HG02623 (cell line): ENCODE measurements around the gene TBX1.
"Not testable (repeated sequence)": the region's sequence is repeated elsewhere in the genome, so short reads cannot be mapped to it uniquely, and the experiment has no call there.

ENCODE experiments used
- ATAC-seq: cut with Tn5 transposase; IDR thresholded peaks from one replicate; pipeline ENCODE4 v1.9.1; 2021; ENCODE audit warnings: moderate library complexity; ENCODE audit not compliant: unreplicated experiment

Gene TBX1

DNA sequence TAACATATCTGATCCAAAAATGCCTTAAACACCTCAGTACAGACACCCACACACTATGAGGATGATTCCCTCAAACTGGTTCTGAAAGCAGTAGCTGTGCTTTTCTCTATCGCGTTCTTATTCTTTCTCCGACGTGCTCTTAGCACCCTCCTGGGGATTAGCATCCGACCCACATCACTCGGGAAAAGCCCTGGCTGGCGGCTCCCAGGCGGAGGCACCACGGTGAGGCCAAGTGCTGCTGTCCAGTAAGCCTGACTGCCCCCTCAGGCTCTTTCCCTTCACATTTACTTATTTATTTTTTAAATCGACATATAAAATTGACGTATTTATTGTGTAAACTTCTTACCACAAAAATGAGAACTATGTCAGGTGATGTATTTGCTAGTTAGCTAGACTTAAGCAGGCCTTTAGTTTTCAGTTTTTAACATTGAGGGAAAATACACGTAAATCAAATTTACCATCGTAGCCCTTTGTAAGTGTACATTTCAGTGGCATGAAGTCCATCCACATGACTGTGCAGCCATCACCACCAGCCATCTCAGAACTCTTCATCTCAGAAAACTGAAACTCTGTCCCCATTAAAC is 19.2 kb downstream of the TBX1 start:
- no peak for ATAC-seq

DNA sequence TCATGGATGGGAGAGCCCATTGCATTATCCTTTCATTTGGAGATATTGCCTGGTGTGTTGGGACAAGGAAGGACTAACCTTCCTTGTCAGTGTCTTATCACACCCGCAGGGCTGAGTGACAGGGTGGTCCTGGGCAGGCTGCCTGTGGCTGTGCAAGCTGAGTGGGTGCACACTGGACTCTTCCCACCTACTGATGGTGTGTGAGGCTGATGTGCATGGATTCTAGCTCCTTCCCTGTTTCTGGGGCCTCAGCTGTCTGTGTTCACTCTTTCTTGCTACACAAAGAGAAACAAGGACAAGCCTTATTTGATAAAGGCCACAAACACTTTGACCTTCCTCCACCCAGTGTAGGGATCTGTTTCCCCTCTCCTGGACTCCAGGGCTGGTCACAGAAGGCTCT is 22.0 kb downstream of the TBX1 start:
- ATAC-seq: no peak

DNA sequence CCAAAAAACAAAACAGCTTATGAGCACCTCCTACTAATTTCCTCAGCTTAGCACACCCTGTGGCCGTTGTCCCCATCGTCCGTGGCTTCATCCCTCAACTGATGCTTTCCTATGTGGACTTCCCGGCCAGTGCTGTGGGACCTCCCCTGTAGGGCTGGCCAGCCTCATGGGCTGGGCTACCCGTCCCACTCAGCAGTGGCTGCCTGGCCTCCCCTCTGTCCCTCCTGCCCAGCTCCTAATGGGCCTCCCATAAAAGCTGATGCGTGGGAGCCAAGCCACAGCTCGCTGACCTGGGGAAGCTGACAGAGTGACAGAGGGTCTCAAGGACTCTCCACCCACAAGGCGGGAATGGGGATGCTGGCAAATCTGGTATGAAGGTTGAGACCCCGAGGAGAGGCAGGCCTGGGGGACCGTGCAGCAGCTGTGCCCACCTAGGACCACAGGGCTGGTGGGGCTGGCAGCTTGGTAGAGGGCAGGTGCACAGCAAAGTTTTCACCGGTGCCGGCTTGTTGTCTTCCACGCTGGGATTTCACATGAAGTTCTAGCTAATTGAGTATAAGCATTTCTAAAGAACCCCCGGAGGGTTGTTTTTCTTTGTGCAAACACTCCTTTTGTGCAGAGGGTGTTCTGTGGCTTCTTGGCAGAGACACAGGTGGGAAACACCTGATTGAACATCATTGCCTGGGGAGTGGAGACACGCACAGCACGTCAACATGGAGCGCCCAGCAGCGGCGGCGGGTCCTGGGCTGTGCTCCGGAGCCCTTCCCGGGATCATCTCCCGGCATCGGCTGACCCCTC is 23.2 kb downstream of the TBX1 start:
- ATAC-seq: no peak

DNA sequence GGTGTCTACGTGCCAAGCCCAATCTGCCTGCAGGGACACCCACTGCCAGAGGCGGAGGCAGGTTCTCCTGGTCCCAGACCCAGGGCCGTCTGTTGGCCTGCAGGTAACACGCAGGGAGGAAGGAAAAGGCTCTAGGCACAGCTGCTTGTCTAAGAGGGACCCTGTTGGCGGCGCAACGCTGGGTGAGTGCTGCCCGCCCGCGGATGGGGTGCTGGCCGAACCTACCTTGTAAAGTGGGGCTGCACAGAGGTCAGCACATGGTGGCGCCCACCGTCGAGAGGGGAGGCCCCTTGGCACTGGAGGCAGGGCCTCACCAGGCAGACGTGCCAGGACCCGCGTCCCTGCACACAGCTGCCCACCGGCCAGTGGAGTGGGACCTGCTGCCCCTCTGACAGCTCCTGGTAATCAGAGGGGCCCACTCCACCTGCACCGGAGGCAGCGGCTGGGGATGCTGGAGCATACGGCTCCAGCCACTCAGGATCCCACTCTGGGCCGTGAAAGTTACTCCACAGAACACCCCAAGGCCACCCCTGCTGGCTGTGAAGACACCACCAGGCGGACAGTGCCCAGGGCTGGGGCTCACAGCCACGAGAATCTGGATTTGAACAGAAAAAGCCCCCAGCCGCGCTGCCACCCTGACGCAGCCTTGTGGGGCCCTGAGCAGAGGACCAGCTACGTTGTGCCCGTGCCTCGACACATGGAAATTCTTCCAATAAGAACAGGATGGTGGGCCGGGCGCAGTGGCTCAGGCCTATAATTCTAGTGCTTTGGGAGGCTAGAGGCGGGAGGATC is 24.0 kb downstream of the TBX1 start:
- no peak for ATAC-seq

DNA sequence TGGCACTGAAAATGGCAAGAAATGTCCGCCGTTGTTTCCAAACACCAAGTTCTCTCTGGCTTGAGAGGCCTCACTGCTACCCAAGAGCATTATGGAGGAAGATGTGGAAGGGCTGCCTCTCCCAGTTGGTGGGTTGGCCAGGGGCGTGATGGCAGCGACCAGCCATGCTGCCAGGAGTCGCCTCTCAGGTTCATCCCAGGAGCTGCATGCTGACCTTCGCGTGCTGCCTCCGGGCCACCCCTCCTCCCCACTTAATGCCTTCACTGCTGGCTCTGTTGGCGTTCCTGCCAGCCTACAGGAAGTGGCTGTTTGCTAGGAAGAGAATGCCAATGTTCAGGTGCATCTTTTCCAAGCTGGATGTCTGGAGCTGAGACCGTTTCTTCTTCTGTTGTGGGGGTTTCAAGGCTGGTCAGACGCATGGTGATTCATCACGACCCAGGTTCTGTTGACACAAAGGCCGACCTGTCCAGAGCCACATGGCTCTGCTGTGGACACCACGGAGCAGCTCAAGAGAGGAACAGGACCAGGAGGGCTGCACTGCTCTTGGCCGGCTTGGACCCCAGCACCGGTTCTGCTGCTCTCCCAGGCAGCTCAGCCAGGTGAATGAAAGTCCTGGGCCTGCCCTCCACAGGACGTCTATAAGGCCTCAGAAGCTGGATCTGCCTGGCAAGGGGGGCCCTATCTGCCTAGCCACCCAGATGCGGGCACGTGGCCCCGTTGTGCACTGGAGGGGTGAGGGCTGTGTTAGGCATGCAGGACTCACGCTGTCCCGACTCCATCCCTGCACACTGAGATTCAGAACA is 25.1 kb downstream of the TBX1 start:
- no peak for ATAC-seq

DNA sequence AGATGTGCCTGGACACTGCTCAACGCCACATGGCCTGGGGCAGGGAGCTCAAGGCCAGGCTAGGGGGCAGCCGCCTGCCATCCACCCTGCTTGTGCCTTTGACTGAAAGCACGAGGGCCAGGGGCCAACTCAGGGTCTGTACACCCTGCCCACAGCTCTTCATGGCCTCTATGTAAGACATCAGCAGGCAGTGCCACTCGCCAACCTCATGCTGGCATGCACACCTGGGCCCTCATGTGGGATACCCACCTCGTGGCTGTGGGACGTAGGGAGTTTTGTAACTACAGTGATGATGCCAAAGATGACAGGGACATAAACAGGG is 25.6 kb downstream of the TBX1 start:
- no peak for ATAC-seq

DNA sequence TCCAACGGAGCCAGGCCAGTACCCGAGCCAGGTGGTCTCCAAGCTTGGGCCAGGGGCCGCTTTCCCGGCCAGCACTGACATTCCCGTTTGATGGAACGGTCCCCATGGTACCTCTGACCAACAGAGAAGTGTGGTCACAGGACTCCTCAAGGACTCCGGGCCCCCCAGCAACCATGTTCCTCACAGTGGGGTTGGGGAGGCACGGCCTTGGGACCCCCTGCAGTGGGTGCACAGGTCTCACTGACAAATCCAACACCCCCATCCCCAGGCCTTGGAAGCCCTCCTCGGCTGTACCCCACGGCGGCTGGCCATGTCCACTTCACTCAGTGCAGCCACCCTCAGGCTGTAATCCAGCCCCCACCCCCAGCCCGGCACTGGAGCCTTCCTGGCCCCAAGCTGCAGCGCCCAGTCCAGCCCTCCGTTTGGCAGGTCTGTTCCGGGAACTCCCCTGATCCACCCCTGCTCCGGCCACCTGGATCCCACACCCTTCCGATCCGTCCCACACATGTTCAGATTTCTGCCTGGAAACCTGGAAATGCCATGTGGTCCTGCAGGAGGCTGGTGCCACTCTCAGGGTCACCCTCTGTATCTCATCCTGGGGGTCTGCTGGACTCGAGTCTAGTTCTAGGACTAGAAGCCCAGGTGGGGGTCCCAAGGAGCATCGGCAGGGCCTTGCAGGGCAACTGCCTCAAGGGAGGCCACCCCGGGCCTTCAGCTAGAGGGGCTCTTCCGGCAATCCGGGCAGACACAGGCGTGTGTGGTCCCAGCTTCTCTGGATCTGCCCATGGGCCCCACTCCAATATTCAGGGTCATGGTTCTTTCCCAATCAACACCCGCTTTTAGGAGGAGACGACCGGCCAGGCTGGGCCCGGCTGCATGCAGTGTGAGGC is 26.6 kb downstream of the TBX1 start:
- ATAC-seq: no peak

DNA sequence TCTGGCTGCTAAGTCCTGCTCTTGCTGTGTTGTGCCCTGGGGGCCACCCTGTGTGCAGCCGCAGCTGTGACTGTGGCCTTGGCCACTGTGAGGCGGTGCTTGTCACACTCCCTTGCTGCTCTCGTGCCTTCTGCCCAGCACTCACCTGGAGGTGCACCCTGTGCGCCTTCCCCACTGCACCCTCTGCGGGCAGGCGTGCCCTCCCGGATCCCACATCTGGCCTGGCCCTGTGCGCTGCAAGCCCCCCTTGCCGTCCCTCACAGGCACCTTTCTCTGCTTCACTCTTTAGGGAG is 27.2 kb downstream of the TBX1 start:
- ATAC-seq: no peak

DNA sequence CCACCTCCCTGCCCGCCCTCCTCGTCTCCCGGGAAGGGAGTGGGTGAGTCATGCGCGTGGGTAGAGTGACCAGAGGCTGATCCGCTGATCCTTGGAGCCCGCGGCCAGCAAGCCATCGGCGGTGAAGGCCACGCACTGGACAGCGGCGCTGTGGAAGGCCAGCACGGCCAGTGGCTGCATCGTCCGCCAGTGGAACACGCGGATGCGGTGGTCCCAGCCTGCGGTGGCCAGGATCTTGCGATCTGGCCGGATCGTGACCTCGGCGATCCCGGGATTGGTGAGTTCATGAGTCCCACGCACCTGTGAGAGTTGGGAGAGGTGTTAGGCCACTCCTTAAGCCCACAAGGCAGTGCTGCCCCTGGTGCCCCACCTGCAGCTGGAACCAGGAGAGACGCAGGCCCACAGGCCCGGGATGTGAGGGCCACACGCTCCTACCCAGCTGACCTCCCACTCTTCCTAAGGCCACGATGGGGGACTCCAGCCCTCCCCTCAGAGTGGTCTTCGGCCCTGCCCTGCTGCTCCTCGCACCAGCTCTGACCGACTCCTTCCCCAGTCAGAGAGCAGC is 28.2 kb downstream of the TBX1 start:
- no peak for ATAC-seq

DNA sequence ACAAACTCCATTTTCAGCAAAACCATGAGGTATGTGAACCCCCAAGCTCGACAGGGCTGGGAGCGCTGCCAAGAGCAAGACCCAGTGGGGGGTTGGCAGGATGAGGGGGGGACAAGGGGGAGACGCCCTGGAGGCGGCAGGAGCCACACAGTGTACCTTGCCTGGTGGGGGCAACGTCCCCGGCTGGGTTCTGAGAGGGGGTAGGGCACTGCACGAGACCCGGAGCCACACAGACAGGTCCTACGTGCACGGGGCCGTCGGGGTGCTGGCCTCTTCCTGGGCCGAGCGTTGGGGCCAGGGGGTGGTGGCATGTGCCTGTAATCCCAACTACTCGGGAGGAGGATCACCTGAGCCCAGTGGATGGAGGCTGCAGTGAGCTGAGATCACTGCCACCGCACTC is 28.8 kb downstream of the TBX1 start:
- no peak for ATAC-seq

DNA sequence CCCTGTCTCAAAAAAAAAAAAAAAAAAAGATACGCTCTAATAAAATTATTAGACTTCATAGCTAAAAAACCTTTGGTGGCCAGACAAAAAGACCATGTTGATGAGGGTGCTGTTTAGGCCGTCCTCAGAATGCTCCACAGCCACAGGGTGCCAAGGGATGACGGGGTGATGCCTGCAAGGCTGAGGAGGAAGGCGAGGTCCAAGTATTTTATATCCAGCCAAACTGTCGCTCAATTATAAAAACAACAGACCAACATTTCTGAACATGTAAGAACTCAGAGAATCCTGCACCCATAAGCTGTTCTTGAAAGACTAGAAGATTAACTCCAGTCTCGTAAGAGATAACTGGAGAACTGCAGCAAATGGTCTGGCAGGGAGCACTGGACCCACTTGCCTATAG is 29.2 kb downstream of the TBX1 start:
- ATAC-seq: no peak

DNA sequence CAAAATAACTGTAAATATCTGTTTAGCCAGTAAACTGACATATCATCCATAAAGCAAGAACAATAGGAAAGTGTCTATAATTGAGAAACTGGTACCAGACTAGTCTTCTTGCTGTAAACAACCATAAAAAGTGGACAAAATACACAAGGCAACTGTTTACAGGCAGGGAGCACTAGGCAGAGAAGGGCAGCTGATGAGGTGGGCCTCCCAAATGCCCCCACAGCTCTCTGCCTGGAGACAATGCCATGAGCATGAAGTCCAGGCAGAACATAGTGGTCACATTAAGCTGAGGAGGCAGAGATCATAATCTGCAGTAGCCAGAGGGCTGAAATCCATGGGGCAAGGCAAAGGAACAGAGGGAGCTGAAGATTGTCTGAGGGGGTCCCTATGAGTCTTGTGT is 30.7 kb downstream of the TBX1 start:
- ATAC-seq: no peak

DNA sequence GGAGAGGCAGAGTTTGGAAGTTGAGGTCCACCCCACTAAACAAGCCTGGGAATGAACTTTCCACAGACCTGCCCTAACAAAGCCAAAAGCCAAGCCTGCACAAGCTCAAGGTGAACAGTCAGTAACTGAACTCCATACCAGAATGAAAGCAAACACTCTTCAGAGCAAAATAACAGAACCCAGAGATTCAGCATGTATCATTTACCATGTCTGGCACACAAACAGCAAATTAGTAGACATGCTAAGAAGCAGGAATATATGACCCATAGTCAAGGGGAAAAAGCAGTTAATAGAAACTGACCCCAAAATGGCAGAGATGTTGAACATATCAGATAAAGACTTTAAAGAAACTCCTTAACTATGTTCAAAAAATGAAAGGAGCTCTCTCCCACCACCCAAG is 31.3 kb downstream of the TBX1 start:
- no peak for ATAC-seq

DNA sequence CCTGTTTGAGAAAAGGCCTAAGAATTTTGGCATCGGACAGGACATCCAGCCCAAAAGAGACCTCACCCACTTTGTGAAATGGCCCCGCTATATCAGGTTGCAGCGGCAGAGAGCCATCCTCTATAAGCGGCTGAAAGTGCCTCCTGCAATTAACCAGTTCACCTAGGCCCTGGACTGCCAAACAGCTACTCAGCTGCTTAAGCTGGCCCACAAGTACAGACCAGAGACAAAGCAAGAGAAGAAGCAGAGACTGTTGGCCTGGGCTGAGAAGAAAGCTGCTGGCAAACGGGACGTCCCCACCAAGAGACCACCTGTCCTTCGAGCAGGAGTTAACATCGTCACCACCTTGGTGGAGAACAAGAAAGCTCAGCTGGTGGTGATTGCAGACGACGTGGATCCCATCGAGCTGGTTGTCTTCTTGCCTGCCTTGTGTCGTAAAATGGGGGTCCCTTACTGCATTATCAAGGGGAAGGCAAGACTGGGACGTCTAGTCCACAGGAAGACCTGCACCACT is 31.9 kb downstream of the TBX1 start:
- ATAC-seq: not testable (repeated sequence)

DNA sequence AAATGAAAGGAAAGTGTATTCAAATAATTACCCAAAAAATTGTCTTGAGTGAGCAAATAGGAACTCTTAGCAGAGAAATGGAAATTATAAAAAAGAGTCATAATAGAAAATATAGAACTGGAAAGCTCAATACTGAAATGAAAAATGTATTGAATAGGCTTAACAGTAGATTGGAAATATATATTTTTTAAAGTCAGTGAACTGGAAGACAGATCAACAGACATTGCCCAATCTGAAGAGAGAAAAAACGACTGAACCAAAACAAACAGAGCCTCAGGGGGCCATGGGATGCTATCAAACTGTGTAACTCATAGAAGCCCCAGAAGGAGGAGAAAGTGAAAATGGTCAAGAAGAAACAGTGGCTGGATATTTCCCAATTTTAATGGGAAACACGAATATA is 32.6 kb downstream of the TBX1 start:
- no peak for ATAC-seq

DNA sequence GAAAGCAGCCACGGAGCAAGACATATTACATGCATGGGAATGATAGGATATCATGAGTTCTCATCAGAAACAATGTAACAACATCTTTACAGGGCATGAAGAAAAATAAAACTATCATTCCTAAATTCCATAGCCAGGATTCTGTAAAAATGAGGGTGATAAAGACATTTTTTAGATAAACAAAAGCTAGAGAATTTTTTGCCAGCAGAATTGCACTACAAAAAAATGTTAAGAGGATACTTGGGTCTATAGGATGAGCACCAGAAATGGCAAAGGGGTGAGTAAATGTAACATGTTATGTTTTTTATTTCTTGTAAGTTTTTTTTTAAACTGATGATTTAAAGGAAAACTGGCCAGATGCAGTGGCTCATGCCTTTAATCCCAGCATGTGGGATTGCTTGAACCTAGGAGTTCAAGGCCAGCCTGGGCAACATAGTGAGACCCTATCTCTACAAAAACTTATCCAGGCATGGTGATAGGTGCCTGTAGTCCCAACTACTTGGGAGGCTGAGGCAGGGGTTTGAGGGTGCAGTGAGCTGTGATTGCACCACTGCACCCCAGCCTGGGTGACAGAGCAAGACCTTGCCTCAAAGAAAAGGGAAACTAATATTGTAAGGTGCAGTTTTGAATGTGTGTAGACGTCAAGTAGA is 33.2 kb downstream of the TBX1 start:
- no peak for ATAC-seq

DNA sequence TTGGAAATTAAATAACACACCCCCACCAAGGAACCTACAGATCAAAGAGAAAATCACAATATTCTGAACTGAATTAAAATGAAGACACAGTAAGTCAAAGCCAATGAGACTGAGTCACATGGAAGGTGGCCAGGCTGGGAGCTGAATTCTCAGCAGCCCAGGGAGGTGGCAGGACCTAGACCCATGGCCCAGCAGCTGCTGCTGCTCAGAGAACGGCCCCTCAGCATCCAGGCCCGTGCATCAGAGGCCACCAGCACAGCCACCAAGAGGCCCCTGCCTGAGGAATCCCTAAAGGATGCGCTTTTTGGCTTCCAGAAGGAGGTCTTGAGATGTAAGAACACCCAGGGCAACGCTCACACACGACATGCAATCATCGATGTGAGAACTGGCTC is 35.0 kb downstream of the TBX1 start:
- ATAC-seq: no peak

DNA sequence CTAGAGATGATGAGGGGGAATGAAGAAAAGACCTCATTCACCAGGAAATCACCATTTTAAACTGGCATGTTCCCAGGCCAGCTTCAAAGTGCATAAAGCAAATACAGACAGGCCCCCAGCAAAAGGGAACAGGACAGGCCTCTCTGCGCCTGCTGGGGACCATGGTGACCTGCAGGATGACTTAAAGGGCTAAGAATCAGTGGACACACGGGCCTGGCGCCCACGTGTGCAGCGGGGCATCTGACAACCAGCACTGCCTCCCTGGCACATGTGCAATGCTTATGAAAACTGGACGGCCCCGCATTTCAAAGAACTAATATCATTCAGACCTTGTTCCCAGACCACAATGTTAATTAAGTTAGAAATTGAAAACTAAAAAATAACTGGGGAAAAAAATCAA is 35.6 kb downstream of the TBX1 start:
- ATAC-seq: no peak

DNA sequence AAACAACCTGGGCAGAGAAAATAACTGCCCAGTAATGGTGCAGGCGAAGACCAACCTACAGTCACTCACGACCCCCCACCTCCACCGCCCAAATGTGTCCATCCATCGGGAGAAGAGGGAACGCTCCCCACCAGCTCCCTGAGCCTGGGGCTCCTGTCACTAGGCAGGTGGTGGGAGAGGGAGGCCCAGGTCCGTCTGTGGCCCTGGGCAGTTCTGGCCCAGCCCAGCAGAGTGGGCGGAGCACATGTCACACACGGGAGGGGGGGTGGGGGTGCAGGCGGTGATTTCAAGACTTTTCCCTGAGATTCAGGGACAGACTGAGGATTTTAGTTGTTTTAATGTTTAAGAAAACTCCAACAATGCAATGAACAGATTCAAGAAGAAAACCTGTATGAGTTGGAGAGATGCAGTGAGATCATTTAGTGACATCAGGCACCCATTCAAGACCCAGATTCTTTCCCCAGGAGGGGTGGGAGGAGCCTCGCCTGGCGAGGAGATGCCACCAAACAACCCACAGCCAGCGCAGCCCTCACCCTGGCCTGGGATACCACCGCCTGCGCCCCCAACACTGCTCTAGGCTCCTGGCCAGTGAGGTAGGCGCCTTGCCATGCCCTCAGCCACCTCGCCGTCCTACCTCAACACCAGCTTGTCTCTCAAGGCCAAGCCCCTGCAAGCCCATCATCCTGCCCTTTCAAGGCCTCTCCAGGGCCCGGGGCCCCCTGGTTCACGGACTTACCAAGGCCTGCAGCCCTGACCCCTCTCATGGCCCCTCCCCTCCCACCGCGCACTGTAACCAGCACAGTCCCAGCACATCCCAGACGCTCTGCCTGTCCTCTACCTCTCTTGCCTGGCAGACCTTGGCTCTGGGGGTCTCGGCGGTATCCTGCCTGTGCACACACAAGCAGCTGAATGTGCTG is 36.8 kb downstream of the TBX1 start:
- ATAC-seq: no peak
